Mucosa of stomach (tissue), 1 donor: ENCODE results near the gene CCDC167.

Experiments
- H3K27me3 ChIP-seq: one replicate; pipeline ENCODE4 v1.7.0; 2013; ENCODE audit warnings: mild to moderate bottlenecking, low read length; ENCODE audit not compliant: control insufficient read depth, insufficient read depth
- H3K36me3 ChIP-seq: one replicate; pipeline ENCODE4 v1.7.0; 2013; ENCODE audit warnings: low read length; ENCODE audit not compliant: control insufficient read depth, insufficient read depth
- H3K4me1 ChIP-seq: one replicate; pipeline ENCODE4 v1.7.0; 2013; ENCODE audit warnings: mild to moderate bottlenecking, low read length; ENCODE audit not compliant: control insufficient read depth, insufficient read depth
- H3K4me3 ChIP-seq: one replicate; pipeline ENCODE4 v1.7.0; 2013; ENCODE audit warnings: low read length
- H3K9ac ChIP-seq: one replicate; pipeline ENCODE4 v1.7.0; 2013; ENCODE audit warnings: mild to moderate bottlenecking, low read length, moderate library complexity
- H3K9me3 ChIP-seq: one replicate; pipeline ENCODE4 v1.7.0; 2013; ENCODE audit warnings: mild to moderate bottlenecking, low read length, moderate library complexity; ENCODE audit not compliant: control insufficient read depth
- donor health status: Pancreatic carcinoma.

The CCDC167 gene

GRCh38 chr6:37482606-37483251 lies 17.0 kb downstream of the CCDC167 start:
- H3K27me3 ChIP-seq, result no peaks in the 10 kb centered on the region
- H3K4me1 ChIP-seq, result no peaks in the 10 kb centered on the region
- H3K4me3 ChIP-seq, result no peak overlapping the region
- no peaks in the 10 kb centered on the region for H3K36me3 ChIP-seq
- H3K9me3 ChIP-seq, result no peaks in the 10 kb centered on the region
- H3K9ac ChIP-seq, result no peak overlapping the region

GRCh38 chr6:37481711-37482605 lies 17.7 kb downstream of the CCDC167 start:
- H3K36me3 ChIP-seq, result no peaks in the 10 kb centered on the region
- no peaks in the 10 kb centered on the region for H3K4me1 ChIP-seq
- H3K9me3 ChIP-seq, result no peaks in the 10 kb centered on the region
- no peak overlapping the region for H3K4me3 ChIP-seq
- no peak overlapping the region for H3K9ac ChIP-seq
- no peaks in the 10 kb centered on the region for H3K27me3 ChIP-seq

- Histone ChIP-seq H3K4me1 (no peaks in the 10 kb centered on the region), H3K4me3 (no peak overlapping the region), H3K9me3 (no peaks in the 10 kb centered on the region), H3K36me3 (no peaks in the 10 kb centered on the region), H3K27me3 (no peaks in the 10 kb centered on the region), H3K9ac (no peak overlapping the region)
Measured at GRCh38 chr6:37480951-37481534, 18.6 kb downstream of the CCDC167 start.

GRCh38 chr6:37480118-37480736 lies 19.5 kb downstream of the CCDC167 start:
- H3K4me1 ChIP-seq, result no peaks in the 10 kb centered on the region
- H3K4me3 ChIP-seq, result no peak overlapping the region
- H3K9ac ChIP-seq, result no peak overlapping the region
- H3K27me3 ChIP-seq, result no peaks in the 10 kb centered on the region
- no peaks in the 10 kb centered on the region for H3K9me3 ChIP-seq
- no peaks in the 10 kb centered on the region for H3K36me3 ChIP-seq

GRCh38 chr6:37479266-37479854 lies 20.3 kb downstream of the CCDC167 start:
- no peak overlapping the region for H3K4me3 ChIP-seq
- H3K27me3 ChIP-seq, result no peaks in the 10 kb centered on the region
- H3K9ac ChIP-seq, result no peak overlapping the region
- H3K4me1 ChIP-seq, result no peaks in the 10 kb centered on the region
- H3K9me3 ChIP-seq, result no peaks in the 10 kb centered on the region
- H3K36me3 ChIP-seq, result no peaks in the 10 kb centered on the region

- H3K4me3 ChIP-seq, result no peak overlapping the region
- no peaks in the 10 kb centered on the region for H3K9me3 ChIP-seq
- H3K36me3 ChIP-seq, result no peaks in the 10 kb centered on the region
- H3K9ac ChIP-seq, result no peak overlapping the region
- H3K27me3 ChIP-seq, result no peaks in the 10 kb centered on the region
- H3K4me1 ChIP-seq, result no peaks in the 10 kb centered on the region
Measured at GRCh38 chr6:37478827-37479226, 20.9 kb downstream of the CCDC167 start.

GRCh38 chr6:37477656-37478435 lies 21.8 kb downstream of the CCDC167 start:
- Histone ChIP-seq H3K4me1 (no peaks in the 10 kb centered on the region), H3K36me3 (no peaks in the 10 kb centered on the region), H3K27me3 (no peaks in the 10 kb centered on the region)

GRCh38 chr6:37477191-37477590 lies 22.5 kb downstream of the CCDC167 start:
- Histone ChIP-seq H3K27me3 (no peaks in the 10 kb centered on the region), H3K36me3 (no peaks in the 10 kb centered on the region), H3K4me3 (no peak overlapping the region), H3K4me1 (no peaks in the 10 kb centered on the region), H3K9ac (no peak overlapping the region), H3K9me3 (no peaks in the 10 kb centered on the region)

More at GRCh38 chr6:37477656-37478435, 21.8 kb downstream of the CCDC167 start:
- no peak overlapping the region for H3K4me3 ChIP-seq
- no peaks in the 10 kb centered on the region for H3K9me3 ChIP-seq
- H3K9ac ChIP-seq, result no peak overlapping the region

GRCh38 chr6:37474316-37474715 lies 25.4 kb downstream of the CCDC167 start:
- no peaks in the 10 kb centered on the region for H3K36me3 ChIP-seq
- H3K27me3 ChIP-seq, result no peaks in the 10 kb centered on the region
- H3K4me3 ChIP-seq, result no peak overlapping the region
- H3K9me3 ChIP-seq, result no peaks in the 10 kb centered on the region
- no peaks in the 10 kb centered on the region for H3K4me1 ChIP-seq
- H3K9ac ChIP-seq, result no peak overlapping the region

- Histone ChIP-seq H3K9me3 (no peaks in the 10 kb centered on the region), H3K9ac (no peak overlapping the region), H3K27me3 (no peaks in the 10 kb centered on the region), H3K4me1 (no peaks in the 10 kb centered on the region), H3K36me3 (no peaks in the 10 kb centered on the region), H3K4me3 (no peak overlapping the region)
Measured at GRCh38 chr6:37473364-37474095, 26.2 kb downstream of the CCDC167 start.

GRCh38 chr6:37467718-37468117 lies 32.0 kb downstream of the CCDC167 start:
- Histone ChIP-seq H3K4me1 (no peaks in the 10 kb centered on the region), H3K9me3 (no peaks in the 10 kb centered on the region), H3K4me3 (no peak overlapping the region), H3K36me3 (peaks cover 3% of the 10 kb centered on the region), H3K9ac (no peak overlapping the region), H3K27me3 (no peaks in the 10 kb centered on the region)
